ENCODE results near the gene DDX56. TPM values are rescaled to one million over a fixed set of nuclear protein-coding genes. Genes with fewer than 3 reads are reported as not detected.

DDX56 gene
- total RNA-seq, 4 donors from 2014 or later, result 33.3 to 59.9 (median 46.9) TPM

GRCh38 chr7:44617225-44617890, 43.6 kb upstream of the DDX56 start:
- no peak for TF ChIP-seq CTCF (IDR thresholded peaks at IDR 0.05; ENCODE audit: low read depth)

- TF ChIP-seq CTCF (IDR thresholded peaks at IDR 0.05; ENCODE audit: low read depth), result no peak
These were observed 42.8 kb upstream of the DDX56 start for GRCh38 chr7:44616545-44616944.

GRCh38 chr7:44615793-44616192, 42.1 kb upstream of the DDX56 start:
- TF ChIP-seq CTCF (IDR thresholded peaks at IDR 0.05; ENCODE audit: low read depth), result no peak

GRCh38 chr7:44615149-44615611, 41.5 kb upstream of the DDX56 start:
- no peak for TF ChIP-seq CTCF (IDR thresholded peaks at IDR 0.05; ENCODE audit: low read depth)

GRCh38 chr7:44609829-44610228, 36.1 kb upstream of the DDX56 start:
- no peak for TF ChIP-seq CTCF (IDR thresholded peaks at IDR 0.05; ENCODE audit: low read depth)

GRCh38 chr7:44608916-44609648, 35.4 kb upstream of the DDX56 start:
- no peak for TF ChIP-seq CTCF (IDR thresholded peaks at IDR 0.05; ENCODE audit: low read depth)

All from subcutaneous adipose tissue (tissue), 4 donors.